SK-MEL-5 (cell line): Measurements from ENCODE around the gene FNIP2. TPM values are rescaled to one million over a fixed set of nuclear protein-coding genes. Genes with fewer than 3 reads are reported as not detected.
"Not testable (repeated sequence)": the region's sequence is repeated elsewhere in the genome, so short reads cannot be mapped to it uniquely, and the experiment has no call there.

Experiments used
- DNase-seq: peaks from one replicate; pipeline ENCODE4 v3.0.0-alpha.2; 2016; ENCODE audit warnings: low read depth, low spot score
- in situ Hi-C: cut with HindIII; loops from 2 replicates; pipeline ENCODE4 v1.10.0; 2016; ENCODE audit warnings: low sequenced_read_pairs, high pct_unique_total_duplicates, low pct_unique_long_range_greater_than_20kb
- total RNA-seq: library from RNA; depleted of rRNA; stranded (reverse); fragments of >200 nt; shearing (Covaris generic); gene quantifications from 2 replicates; pipeline ENCODE4 v1.2.3, GENCODE V29; 2014

The FNIP2 gene
- total RNA-seq, 1 experiment from 2014 or later, result 39.7 TPM

DNA sequence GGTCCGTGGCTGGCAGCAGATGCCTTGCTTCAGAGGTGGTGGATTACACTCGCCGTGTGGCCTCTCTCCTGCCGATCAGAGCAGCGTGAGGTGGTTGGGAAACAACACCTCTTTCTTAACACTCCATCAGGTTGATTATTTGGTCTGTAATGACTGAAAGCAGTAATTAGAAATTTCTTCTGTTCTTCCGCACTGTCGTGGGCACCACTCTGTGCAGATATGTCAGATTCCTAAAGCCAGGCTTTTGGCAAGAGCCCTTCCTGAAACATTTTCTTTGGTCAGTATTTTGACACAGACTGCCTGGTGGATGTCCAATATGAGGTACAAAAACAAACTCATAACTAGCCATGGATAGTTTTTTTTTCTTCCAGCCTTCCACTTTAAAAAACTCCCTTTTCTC is 100.9 kb downstream of the FNIP2 start:
- in situ Hi-C loops, result no loop called here

DNA sequence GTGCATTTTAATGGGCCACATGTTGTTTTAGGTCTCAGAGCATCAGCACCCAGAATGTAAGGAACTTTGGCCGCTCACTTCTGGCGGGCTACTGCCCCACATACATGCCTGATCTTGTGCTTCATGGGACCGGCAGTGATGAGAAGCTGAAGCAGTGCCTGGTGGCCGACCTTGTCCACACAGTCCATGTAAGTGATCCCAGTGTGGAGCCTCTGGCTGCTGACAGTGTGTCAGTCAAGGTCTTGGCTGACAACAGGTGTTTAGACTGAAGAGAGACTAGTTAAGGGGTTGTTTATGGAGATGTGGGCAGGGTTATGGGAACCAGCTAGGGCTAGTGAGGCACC is 101.4 kb downstream of the FNIP2 start:
- in situ Hi-C loops, result no loop called here
- DNase-seq, result no peak

More for the DNA sequence above, 100.9 kb downstream of the FNIP2 start:
- no peak for DNase-seq

- DNase-seq, result no peak
- in situ Hi-C loops, result no loop called here
These were observed 102.0 kb downstream of the FNIP2 start for GRCh38 chr4:158870626-158871334.

DNA sequence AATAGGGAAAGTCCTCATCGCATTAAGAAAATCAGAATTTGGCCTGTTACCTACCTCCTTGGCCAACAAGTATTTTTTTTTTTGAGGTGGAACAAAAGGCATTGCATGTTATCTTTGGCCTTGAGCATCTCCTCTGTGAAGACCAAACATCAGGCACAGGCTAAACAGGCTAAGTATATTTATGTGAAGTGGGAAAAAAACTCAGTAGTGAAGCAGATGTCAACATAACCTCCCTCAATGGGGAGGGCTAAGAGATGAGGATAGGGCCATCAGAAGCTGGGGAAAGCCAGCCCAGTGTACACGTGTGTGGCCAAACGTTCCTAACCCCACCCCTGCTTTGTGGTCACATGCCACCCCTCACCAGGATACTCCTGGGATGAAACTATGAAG is 102.5 kb downstream of the FNIP2 start:
- in situ Hi-C loops, result no loop called here
- no peak for DNase-seq

DNA sequence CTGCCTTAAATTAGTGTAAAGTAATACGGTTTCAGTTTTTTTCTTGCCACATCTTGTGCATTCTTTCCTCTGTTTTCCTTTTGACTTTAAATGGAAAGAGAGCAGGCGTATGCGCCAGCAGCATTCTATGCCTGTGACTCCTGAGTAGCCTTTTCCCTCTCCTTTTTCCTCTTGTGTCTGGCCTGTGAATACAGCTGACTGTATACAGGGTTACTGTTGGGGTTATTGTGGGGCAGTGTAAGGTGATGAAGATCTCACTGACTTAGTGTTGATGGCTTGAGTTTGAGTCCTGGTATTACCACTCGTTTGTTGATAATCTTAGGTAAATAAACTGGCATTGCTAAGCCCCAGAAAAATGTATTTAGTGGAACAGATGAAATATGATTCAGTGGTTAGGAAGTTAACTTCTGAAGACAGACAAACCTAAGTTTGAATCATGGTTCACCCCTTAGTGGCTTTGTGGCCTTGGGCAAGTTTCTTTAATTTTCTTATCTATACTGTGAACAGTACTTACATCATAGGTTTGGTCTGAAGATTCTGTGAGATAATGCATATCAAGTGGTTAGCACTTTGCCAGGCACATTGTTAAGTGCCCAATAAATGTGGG is 105.1 kb downstream of the FNIP2 start:
- in situ Hi-C loops, result no loop called here

DNA sequence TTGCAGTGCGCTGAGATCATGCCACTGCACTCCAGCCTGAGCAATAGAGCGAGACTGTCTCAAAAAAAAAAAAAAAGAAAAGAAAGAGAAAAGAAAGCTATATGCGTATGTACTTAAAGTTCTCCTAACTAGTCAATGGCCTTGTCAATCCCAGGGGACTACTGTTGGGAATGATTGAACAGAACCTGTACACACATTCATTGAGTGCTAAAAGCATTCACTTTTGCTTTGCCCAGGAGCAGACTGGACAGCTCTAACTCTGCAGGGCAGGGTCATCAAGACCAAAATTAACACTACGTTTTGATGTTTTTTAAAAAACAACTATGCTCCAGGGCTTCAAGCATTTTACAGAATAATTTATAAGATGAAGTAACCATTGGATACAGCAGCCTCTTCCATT is 106.2 kb downstream of the FNIP2 start:
- DNase-seq, result no peak
- in situ Hi-C loops, result no loop called here

More for the DNA sequence above, 105.1 kb downstream of the FNIP2 start:
- no peak for DNase-seq

DNA sequence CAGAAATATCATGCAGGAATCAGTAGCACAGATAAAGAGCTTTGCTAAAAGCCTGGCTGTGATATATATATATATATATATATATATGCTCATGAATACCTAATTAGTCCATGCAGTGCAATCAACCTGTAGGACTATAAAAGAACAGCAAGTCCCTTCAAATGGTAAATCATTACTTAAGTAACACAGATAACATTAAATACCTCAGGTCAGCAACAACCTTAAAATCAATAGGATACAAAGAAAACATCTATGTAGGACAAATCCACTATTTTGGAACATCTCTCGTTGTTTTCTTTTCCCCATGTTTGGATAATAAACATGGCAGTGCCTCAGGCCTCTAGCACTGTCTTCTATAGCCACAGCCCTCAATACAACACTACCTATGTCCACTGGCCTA is 106.6 kb downstream of the FNIP2 start:
- in situ Hi-C loops, result no loop called here
- no peak for DNase-seq

DNA sequence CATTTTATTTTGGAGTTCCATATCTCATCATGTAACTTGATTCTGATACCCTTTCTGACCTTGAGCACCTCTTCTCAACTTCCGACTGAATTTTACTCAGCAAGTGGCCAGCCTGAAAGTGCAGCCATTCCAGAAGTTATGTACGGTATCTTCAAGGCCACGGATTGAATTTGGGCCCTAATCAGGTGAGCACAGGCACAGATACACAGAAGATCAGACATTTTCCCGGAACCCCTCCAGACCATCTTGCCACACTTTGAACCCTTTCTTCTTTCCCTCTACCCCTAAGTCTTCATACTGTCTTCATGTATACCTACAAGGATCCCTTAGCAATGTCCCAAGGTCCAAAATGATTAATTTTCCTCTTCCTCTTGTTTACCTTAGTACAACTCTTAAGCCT is 108.2 kb downstream of the FNIP2 start:
- in situ Hi-C loops, result no loop called here

GRCh38 chr4:158882142-158882541 is 113.3 kb downstream of the FNIP2 start:
- in situ Hi-C loops, DNase-seq: not testable (repeated sequence)

More for the DNA sequence above, 108.2 kb downstream of the FNIP2 start:
- no peak for DNase-seq

GRCh38 chr4:158884280-158884679 is 115.5 kb downstream of the FNIP2 start:
- in situ Hi-C loops, result no loop called here
- no peak for DNase-seq

DNA sequence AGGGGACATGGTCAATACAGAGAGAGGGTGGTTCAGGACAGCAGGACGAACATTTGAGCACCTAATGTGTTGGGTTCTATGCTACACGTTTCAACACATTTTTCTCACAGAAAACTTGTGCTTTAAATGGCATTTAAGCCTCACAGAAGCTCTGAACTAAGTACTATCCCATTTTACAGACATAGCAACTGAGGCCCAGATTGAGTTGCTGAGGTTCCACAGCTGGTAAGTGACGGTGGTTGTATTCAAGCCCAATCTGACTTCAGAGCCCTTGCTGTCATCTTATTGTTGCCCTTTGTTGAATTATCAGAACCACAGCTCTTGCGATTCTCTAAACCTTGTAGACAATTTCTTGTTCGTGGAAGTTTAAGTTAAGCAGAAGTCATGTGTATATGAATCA is 116.7 kb downstream of the FNIP2 start:
- in situ Hi-C loops, result no loop called here
- DNase-seq, result no peak

DNA sequence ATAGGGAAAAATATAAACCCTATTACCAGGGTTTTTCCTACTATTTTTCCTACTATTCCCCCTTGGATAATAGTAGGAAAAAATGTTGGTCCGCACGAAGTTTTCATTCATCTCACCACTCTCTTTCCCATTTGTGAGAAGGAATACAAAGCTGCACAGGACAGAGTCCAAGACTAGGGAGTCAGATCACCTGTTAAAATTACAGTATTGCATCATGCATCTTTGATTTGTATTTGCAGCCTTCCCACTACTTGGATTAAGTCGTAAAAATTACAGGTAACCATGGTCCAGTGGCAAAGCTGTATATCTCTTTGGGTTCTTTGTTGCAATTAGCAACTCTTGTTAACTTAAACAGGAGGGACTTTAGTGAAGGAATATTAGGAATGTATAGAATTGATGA is 121.5 kb downstream of the FNIP2 start:
- in situ Hi-C loops, result no loop called here
- no peak for DNase-seq

DNA sequence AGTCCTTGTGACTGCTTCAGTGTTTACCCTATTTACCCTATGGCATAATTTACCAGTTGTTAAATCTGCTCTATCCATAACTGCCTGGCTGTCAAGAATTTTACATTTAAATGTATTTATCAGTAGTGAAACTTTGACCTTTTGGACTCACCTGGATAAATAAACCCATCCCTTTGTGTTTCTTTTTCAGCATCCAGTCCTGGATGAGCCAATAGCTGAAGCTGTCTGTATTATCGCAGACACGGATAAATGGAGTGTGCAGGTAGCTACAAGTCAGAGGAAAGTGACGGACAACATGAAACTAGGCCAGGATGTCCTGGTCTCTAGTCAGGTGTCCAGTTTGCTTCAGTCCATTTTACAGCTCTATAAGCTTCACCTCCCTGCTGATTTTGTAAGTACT is 122.4 kb downstream of the FNIP2 start:
- DNase-seq, result no peak
- in situ Hi-C loops, result no loop called here

- DNase-seq, result no peak
- in situ Hi-C loops, result no loop called here
These were observed 126.0 kb downstream of the FNIP2 start for GRCh38 chr4:158894826-158895225.

GRCh38 chr4:158895797-158896576 is 127.2 kb downstream of the FNIP2 start:
- peak; percentile 35 for DNase-seq
- in situ Hi-C loops, result no loop called here

- in situ Hi-C loops, DNase-seq: not testable (repeated sequence)
These were observed 127.9 kb downstream of the FNIP2 start for GRCh38 chr4:158896577-158897238.

DNA sequence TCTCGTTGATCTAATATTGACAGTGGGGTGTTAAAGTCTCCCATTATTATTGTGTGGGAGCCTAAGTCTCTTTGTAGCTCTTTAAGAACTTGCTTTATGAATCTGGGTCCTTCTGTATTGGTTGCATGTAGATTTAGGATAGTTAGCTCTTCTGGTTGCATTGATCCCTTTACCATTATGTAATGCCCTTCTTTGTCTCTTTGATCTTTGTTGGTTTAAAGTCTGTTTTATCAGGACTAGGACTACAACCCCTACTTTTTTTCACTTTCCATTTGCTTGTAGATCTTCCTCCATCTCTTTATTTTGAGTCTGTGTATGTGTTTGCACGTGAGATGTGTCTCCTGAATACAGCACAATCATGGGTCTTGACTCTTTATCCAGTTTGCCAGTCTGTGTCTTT is 131.6 kb downstream of the FNIP2 start:
- in situ Hi-C loops, DNase-seq: not testable (repeated sequence)
